ENCODE results near the gene EPC1.

DNA sequence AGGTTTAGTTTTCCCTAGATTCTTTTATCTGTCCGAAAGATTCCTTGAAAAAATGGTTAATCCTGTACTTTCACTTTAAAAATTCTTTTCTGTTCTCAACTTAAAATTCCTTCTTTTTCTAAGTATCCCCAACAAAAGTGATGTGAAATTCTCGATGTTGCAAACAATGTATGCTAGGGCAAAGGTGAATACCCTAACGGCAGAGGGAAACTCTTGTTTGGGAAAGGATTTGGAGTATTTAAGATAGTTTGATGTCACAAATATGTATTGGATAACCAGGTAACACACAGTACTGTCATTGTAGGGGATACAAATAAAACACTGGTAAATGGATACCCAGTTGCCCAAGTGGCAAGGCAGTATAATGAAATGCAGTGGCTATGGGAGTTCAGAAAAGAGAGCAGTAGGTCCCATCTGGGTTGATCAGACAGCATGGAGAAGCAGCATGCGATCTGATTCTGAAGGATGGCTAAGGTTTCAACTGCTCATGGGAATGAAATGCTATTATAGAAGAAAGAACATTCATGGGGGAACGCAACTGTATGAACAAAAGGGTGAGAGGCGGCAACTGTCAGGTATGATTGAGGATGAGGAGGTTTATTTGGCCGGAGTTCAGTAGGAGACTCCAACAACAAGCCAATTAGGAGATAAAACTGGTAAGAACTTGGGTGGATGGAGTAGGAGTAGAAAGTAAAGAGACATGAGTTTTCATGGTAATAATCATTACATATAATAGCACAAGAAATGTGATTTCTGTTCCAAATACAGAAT, 3.2 kb upstream of the EPC1 start:
- TF ChIP-seq ZNF384 (IDR thresholded peaks at IDR 0.05; ENCODE audit: borderline replicate concordance, low read depth, low read length): no peak
- no peak for TF ChIP-seq POLR2AphosphoS5 (IDR thresholded peaks at IDR 0.05; ENCODE audit: low read length)
- TF ChIP-seq, protein P1, sequence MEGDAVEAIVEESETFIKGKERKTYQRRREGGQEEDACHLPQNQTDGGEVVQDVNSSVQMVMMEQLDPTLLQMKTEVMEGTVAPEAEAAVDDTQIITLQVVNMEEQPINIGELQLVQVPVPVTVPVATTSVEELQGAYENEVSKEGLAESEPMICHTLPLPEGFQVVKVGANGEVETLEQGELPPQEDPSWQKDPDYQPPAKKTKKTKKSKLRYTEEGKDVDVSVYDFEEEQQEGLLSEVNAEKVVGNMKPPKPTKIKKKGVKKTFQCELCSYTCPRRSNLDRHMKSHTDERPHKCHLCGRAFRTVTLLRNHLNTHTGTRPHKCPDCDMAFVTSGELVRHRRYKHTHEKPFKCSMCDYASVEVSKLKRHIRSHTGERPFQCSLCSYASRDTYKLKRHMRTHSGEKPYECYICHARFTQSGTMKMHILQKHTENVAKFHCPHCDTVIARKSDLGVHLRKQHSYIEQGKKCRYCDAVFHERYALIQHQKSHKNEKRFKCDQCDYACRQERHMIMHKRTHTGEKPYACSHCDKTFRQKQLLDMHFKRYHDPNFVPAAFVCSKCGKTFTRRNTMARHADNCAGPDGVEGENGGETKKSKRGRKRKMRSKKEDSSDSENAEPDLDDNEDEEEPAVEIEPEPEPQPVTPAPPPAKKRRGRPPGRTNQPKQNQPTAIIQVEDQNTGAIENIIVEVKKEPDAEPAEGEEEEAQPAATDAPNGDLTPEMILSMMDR (IDR thresholded peaks at IDR 0.05 in 2 of 3, conservative IDR thresholded peaks at IDR 0.05 in 1 of 3; ENCODE audit: control insufficient read depth in 2 of 3, extremely low read depth in 1 of 3, insufficient read depth in 1 of 3, low read depth in 3 of 3, low read length in 3 of 3): no peak
- TF ChIP-seq, protein P2, sequence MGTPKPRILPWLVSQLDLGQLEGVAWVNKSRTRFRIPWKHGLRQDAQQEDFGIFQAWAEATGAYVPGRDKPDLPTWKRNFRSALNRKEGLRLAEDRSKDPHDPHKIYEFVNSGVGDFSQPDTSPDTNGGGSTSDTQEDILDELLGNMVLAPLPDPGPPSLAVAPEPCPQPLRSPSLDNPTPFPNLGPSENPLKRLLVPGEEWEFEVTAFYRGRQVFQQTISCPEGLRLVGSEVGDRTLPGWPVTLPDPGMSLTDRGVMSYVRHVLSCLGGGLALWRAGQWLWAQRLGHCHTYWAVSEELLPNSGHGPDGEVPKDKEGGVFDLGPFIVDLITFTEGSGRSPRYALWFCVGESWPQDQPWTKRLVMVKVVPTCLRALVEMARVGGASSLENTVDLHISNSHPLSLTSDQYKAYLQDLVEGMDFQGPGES (IDR thresholded peaks at IDR 0.05): no peak
- TF ChIP-seq CBFB (IDR thresholded peaks at IDR 0.05; ENCODE audit: low read depth): no peak
- TF ChIP-seq SUZ12 (IDR thresholded peaks at IDR 0.05; ENCODE audit: unreplicated experiment): no peak
- no peak for TF ChIP-seq CREB1 (IDR thresholded peaks at IDR 0.05; ENCODE audit: low read depth)
- TF ChIP-seq, protein P3, sequence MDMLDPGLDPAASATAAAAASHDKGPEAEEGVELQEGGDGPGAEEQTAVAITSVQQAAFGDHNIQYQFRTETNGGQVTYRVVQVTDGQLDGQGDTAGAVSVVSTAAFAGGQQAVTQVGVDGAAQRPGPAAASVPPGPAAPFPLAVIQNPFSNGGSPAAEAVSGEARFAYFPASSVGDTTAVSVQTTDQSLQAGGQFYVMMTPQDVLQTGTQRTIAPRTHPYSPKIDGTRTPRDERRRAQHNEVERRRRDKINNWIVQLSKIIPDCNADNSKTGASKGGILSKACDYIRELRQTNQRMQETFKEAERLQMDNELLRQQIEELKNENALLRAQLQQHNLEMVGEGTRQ (IDR thresholded peaks at IDR 0.05; ENCODE audit: borderline replicate concordance, low read depth, low read length): no peak
- TF ChIP-seq PML (IDR thresholded peaks at IDR 0.05; ENCODE audit: low read length): no peak
- TF ChIP-seq, protein P4, sequence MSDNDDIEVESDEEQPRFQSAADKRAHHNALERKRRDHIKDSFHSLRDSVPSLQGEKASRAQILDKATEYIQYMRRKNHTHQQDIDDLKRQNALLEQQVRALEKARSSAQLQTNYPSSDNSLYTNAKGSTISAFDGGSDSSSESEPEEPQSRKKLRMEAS (IDR thresholded peaks at IDR 0.05; ENCODE audit: low read depth, low read length): no peak
- no peak for TF ChIP-seq CHD2 (IDR thresholded peaks at IDR 0.05; ENCODE audit: borderline replicate concordance, low read depth, low read length)
- TF ChIP-seq, protein P5, sequence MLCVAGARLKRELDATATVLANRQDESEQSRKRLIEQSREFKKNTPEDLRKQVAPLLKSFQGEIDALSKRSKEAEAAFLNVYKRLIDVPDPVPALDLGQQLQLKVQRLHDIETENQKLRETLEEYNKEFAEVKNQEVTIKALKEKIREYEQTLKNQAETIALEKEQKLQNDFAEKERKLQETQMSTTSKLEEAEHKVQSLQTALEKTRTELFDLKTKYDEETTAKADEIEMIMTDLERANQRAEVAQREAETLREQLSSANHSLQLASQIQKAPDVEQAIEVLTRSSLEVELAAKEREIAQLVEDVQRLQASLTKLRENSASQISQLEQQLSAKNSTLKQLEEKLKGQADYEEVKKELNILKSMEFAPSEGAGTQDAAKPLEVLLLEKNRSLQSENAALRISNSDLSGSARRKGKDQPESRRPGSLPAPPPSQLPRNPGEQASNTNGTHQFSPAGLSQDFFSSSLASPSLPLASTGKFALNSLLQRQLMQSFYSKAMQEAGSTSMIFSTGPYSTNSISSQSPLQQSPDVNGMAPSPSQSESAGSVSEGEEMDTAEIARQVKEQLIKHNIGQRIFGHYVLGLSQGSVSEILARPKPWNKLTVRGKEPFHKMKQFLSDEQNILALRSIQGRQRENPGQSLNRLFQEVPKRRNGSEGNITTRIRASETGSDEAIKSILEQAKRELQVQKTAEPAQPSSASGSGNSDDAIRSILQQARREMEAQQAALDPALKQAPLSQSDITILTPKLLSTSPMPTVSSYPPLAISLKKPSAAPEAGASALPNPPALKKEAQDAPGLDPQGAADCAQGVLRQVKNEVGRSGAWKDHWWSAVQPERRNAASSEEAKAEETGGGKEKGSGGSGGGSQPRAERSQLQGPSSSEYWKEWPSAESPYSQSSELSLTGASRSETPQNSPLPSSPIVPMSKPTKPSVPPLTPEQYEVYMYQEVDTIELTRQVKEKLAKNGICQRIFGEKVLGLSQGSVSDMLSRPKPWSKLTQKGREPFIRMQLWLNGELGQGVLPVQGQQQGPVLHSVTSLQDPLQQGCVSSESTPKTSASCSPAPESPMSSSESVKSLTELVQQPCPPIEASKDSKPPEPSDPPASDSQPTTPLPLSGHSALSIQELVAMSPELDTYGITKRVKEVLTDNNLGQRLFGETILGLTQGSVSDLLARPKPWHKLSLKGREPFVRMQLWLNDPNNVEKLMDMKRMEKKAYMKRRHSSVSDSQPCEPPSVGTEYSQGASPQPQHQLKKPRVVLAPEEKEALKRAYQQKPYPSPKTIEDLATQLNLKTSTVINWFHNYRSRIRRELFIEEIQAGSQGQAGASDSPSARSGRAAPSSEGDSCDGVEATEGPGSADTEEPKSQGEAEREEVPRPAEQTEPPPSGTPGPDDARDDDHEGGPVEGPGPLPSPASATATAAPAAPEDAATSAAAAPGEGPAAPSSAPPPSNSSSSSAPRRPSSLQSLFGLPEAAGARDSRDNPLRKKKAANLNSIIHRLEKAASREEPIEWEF (IDR thresholded peaks at IDR 0.05; ENCODE audit: insufficient replicate concordance, low read depth, low read length): no peak

Data from GM12878 (cell line).